K562 (cell line): ENCODE data around the gene SRSF6. TPM values are rescaled to one million over a fixed set of nuclear protein-coding genes. Genes with fewer than 3 reads are reported as not detected.

Source experiments
- ATAC-seq: fragments of 200-7000 bp; cut with Tn5 transposase; 3 replicates; pipeline ENCODE4 v1.9.1; 2020; ENCODE audit warnings: moderate library complexity
- BruUV-seq: library from RNA; stranded (reverse); fragments of 400-500 nt; replicated peaks from 2 replicates; lab custom pipeline; 2021; lab: Mats Ljungman, UMichigan
- CTCF ChIA-PET: fragments of 300-600 bp; formaldehyde crosslinking; extraction: SDS; loops from one replicate; lab custom pipeline; 2021; ENCODE audit warnings: low intra/inter-chr PET ratio; lab: Yijun Ruan, JAX
- POLR2A ChIA-PET: fragments of 300-600, 350-650 bp; sonication (Branson Sonifier 250); formaldehyde crosslinking; extraction: SDS; loops from one replicate; lab custom pipeline; 2021; ENCODE audit warnings: antibody characterized with exemption, inconsistent platforms; lab: Yijun Ruan, JAX
- DNase-seq, 4 experiments: peaks; one replicate each; pipeline versions ENCODE4 v3.0.0 to v3.0.0-alpha.2; 2011 to 2018; ENCODE audit warnings: low spot score in 3 of 4, mixed read lengths in 3 of 4; ENCODE audit errors: extremely low read depth in 1 of 4
- FAIRE-seq: peaks from 2 replicates; lab custom pipeline; 2011; peaks lifted over from hg19 to GRCh38; lab: Jason Lieb, UNC
- H2AFZ ChIP-seq: 2 replicates; pipeline ENCODE4 v1.6.0; 2011; ENCODE audit warnings: low read depth, low read length, control low read depth, inconsistent platforms
- H3K27ac ChIP-seq: fragments of 200-600 bp; 3 replicates; pipeline ENCODE4 v1.8.0; 2011; ENCODE audit warnings: low read depth, mild to moderate bottlenecking, control low read depth, inconsistent platforms, low read length, moderate library complexity, mixed read lengths; ENCODE audit errors: extremely low read depth
- H3K27me3 ChIP-seq, 2 experiments: fragments of 300-600 bp in 1 of 2; 2 replicates in 1 of 2; 3 replicates in 1 of 2; pipeline versions ENCODE4 v1.6.0 to v1.8.0; 2011; ENCODE audit warnings: inconsistent platforms in 2 of 2, low read length in 2 of 2, mild to moderate bottlenecking in 1 of 2, mixed read lengths in 1 of 2, moderate library complexity in 1 of 2; ENCODE audit not compliant: control insufficient read depth in 2 of 2, insufficient read depth in 2 of 2
- H3K36me3 ChIP-seq: fragments of 300-600 bp; 3 replicates; pipeline ENCODE4 v1.8.0; 2011; ENCODE audit warnings: mild to moderate bottlenecking, low read length, inconsistent platforms; ENCODE audit not compliant: control insufficient read depth, insufficient read depth
- H3K4me1 ChIP-seq, 2 experiments: fragments of 200-600 bp in 1 of 2; replicated peaks in 1 of 2; 2 replicates in 1 of 2; 3 replicates in 1 of 2; pipeline versions ENCODE4 v1.5.1 to v1.8.0; 2011; ENCODE audit warnings: inconsistent platforms in 2 of 2, low read length in 2 of 2, mild to moderate bottlenecking in 1 of 2, mixed read lengths in 1 of 2, moderate library complexity in 1 of 2; ENCODE audit not compliant: control insufficient read depth in 2 of 2, insufficient read depth in 2 of 2
- H3K4me2 ChIP-seq: 2 replicates; pipeline ENCODE4 v1.6.1; 2011; ENCODE audit warnings: low read length, control low read depth, inconsistent platforms, mixed read lengths; ENCODE audit not compliant: insufficient read depth
- H3K4me3 ChIP-seq: fragments of 200-600 bp; sonication (generic), shearing (Covaris generic); 2 replicates; pipeline ENCODE4 v1.5.1; 2016; ENCODE audit warnings: control low read depth, inconsistent platforms
- H3K79me2 ChIP-seq: fragments of 200-600 bp; 3 replicates; pipeline ENCODE4 v1.8.0; 2011; ENCODE audit warnings: low read length, inconsistent platforms; ENCODE audit not compliant: control insufficient read depth, insufficient read depth
- H3K9ac ChIP-seq, 2 experiments: 2 replicates each; pipeline versions ENCODE4 v1.6.0 to v1.6.1; 2011; ENCODE audit warnings: low read depth in 2 of 2, low read length in 2 of 2, control low read depth in 1 of 2, inconsistent platforms in 1 of 2, mild to moderate bottlenecking in 1 of 2, mixed read lengths in 1 of 2; ENCODE audit not compliant: insufficient read depth in 1 of 2
- H3K9me1 ChIP-seq: one replicate; pipeline ENCODE4 v1.6.0; 2011; ENCODE audit warnings: inconsistent platforms, mild to moderate bottlenecking, low read length, moderate library complexity; ENCODE audit not compliant: control insufficient read depth, insufficient read depth
- H3K9me3 ChIP-seq: replicated peaks from 2 replicates; pipeline ENCODE4 v1.5.1; 2011; ENCODE audit warnings: low read depth, low read length, inconsistent platforms; ENCODE audit not compliant: control insufficient read depth, insufficient read depth
- H4K20me1 ChIP-seq: replicated peaks from 2 replicates; pipeline ENCODE4 v1.6.1; 2011; ENCODE audit warnings: low read length, inconsistent platforms, mixed read lengths; ENCODE audit not compliant: control insufficient read depth, insufficient read depth
- CCAR2 ChIP-seq: fragments of 200-400 bp; formaldehyde crosslinking; IDR thresholded peaks from 2 replicates; pipeline ENCODE4 v1.6.1; 2017; ENCODE audit warnings: mild to moderate bottlenecking, low read depth, low read length
- ELF2 ChIP-seq: fragments of 250-450 bp; sonication (Bioruptor Pico); IDR thresholded peaks from 2 replicates; pipeline ENCODE4 v1.5.0; 2021; ENCODE audit warnings: mild to moderate bottlenecking
- ESRRA ChIP-seq: fragments of 450-650 bp; IDR thresholded peaks from 2 replicates; pipeline ENCODE4 v1.6.1; 2014; ENCODE audit warnings: low read depth, mild to moderate bottlenecking, moderate library complexity, borderline replicate concordance
- HCFC1 ChIP-seq: IDR thresholded peaks from 2 replicates; pipeline ENCODE4 v1.6.1; 2012; ENCODE audit warnings: low read depth, low read length, improper control_type of control experiment
- MAFG ChIP-seq: fragments of 450-650 bp; conservative IDR thresholded peaks from 2 replicates; pipeline ENCODE4 v1.6.1; 2016; ENCODE audit warnings: missing genetic modification characterization, missing compliant biosample characterization
- MEF2D ChIP-seq: conservative IDR thresholded peaks from 2 replicates; pipeline ENCODE4 v1.6.1; 2016; ENCODE audit warnings: low read depth, missing genetic modification characterization, missing compliant biosample characterization
- MTF1 ChIP-seq: fragments of 250-450 bp; sonication (Bioruptor Pico); IDR thresholded peaks from 2 replicates; pipeline ENCODE4 v1.9.0; 2021; ENCODE audit warnings: moderate library complexity, mild to moderate bottlenecking, inconsistent platforms, borderline replicate concordance
- POLR2AphosphoS5 ChIP-seq: IDR thresholded peaks from 2 replicates; pipeline ENCODE4 v1.6.1; 2011; ENCODE audit warnings: mild to moderate bottlenecking, low read depth, low read length, moderate library complexity; ENCODE audit not compliant: control insufficient read depth, insufficient read depth
- RFX5 ChIP-seq: IDR thresholded peaks from 2 replicates; pipeline ENCODE4 v1.6.1; 2011; ENCODE audit warnings: low read depth, mild to moderate bottlenecking, improper control_type of control experiment, low read length
- SP2 ChIP-seq: IDR thresholded peaks from 2 replicates; pipeline ENCODE4 v1.6.1; 2011; ENCODE audit warnings: mild to moderate bottlenecking, low read depth, low read length, moderate library complexity; ENCODE audit not compliant: poor library complexity, severe bottlenecking; ENCODE audit errors: extremely low read depth
- TAF15 ChIP-seq: fragments of 200-400 bp; formaldehyde crosslinking; IDR thresholded peaks from 2 replicates; pipeline ENCODE4 v1.6.1; 2017; ENCODE audit warnings: mild to moderate bottlenecking, low read depth, low read length, moderate library complexity
- ZC3H8 ChIP-seq: fragments of 450-650 bp; IDR thresholded peaks from 2 replicates; pipeline ENCODE4 v1.6.1; 2017
- ZNF124 ChIP-seq: sonication (generic); formaldehyde crosslinking; IDR thresholded peaks from 2 replicates; pipeline ENCODE4 v1.8.1; 2022; ENCODE audit warnings: missing genetic modification reagents
- ZNF239 ChIP-seq: fragments of 250-450 bp; sonication (Bioruptor Pico); IDR thresholded peaks from 2 replicates; pipeline ENCODE4 v1.4.0; 2020; ENCODE audit warnings: mild to moderate bottlenecking
- ZNF282 ChIP-seq: sonication (generic); formaldehyde crosslinking; IDR thresholded peaks from 2 replicates; pipeline ENCODE4 v1.8.1; 2023; ENCODE audit warnings: missing genetic modification reagents
- WGBS: fragments of 100-300 bp; shearing (Covaris generic); methylation state at CpG from one replicate; pipeline ENCODE4 v1.1.6; 2016; ENCODE audit warnings: low coverage, mixed read lengths; ENCODE audit not compliant: insufficient coverage; ENCODE audit errors: missing lambda C conversion rate; 5-methylcytosine and 5-hydroxymethylcytosine counted together
- in situ Hi-C: fragments of 300-500 bp; cut with MboI; formaldehyde crosslinking; loops from 4 replicates; pipeline ENCODE4 v1.15.0; 2018; ENCODE audit warnings: inconsistent platforms, mixed read lengths
- intact Hi-C: fragments of 100-400 bp; cut with micrococcal nuclease; formaldehyde crosslinking; loops from 2 replicates; pipeline ENCODE4 v1.14.2; 2022
- polyA plus RNA-seq, 8 experiments: library from polyadenylated mRNA; depleted of rRNA in 4 of 8; stranded (reverse) in 5 of 8; unstranded in 3 of 8; fragments of >200 nt; fragmentation: Nextera tagmentation in 2 of 8; fragmentation: Illumina TruSeq in 1 of 8; extraction: Ambion mirVana in 2 of 8; extraction: Trizol in 1 of 8; gene quantifications; 2 replicates each; pipeline versions ENCODE4 v1.2.1 to v1.2.3, GENCODE V29; 2011 to 2014; ENCODE audit warnings: inconsistent platforms in 1 of 8, missing spikeins in 1 of 8
- total RNA-seq, 7 experiments: library from RNA; depleted of rRNA in 6 of 7; stranded (reverse); fragments of >200 nt in 6 of 7; fragmentation: Illumina TruSeq in 2 of 7; extraction: Trizol in 2 of 7; gene quantifications; 2 replicates each; pipeline versions ENCODE4 v1.2.1 to v1.2.3, GENCODE V29; 2011 to 2021; ENCODE audit warnings: low replicate concordance in 1 of 7
- TF ChIP-seq, protein P1 (sequence below): fragments of 250-450 bp; sonication (Bioruptor Pico); IDR thresholded peaks from 2 replicates; pipeline ENCODE4 v1.9.0; 2021; ENCODE audit warnings: mild to moderate bottlenecking
- TF ChIP-seq, protein P2 (sequence below): fragments of 450-650 bp; IDR thresholded peaks from 2 replicates; pipeline ENCODE4 v1.6.1; 2016; ENCODE audit warnings: antibody characterized with exemption

SRSF6 gene
- total and polyA plus RNA-seq, 9 of the 15 experiments (the other 6 are each of a cell fraction or from before 2014, with no cell fraction given) = 52.4 to 165 (median 117) TPM

DNA sequence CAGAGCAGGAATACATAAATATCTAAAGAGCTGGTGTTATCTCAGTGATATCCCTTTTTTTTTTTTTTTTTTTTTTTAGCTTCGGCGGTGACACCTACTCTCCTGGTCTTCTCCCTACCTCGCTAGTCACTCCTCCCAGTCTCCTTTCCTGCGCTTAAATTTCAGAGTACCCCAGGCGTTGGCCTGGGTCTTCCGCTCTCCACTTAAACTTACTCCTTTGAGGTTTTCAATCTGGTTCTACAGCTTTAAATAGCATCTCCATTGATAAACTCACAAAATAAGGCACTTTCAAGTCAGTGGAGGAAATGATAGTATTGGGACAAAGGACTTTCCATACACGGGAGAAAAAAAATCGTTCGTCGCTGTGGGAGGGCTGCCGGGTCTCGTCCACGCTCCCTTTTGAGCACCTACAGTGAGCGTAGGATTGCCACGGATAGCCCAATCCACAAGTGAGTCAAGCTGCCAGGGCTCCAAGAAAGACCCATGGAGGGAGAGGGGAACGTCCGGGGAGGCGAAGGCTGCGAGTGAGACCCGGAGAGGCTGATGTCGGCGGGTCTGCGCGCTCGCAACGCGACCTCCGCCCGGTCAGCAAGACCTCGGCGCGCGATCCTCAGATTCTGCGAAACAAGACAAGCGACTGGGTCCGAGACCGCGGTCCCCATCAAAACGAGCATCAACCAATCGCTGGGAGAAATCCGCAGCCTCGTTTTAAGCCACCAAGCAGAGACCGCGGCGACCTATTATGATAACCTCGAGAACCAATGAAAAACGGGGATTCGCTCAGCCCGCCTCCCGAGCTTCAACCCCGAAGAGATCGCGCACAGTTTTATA is 672 bp upstream of the SRSF6 start (continued):
- TF ChIP-seq ZNF282 (CRISPR knock-in tag) = 0 out of 2 replicates have a peak, but pooled peaks have one; percentile 53
- TF ChIP-seq ZNF239 (CRISPR knock-in tag) = no peak
- peak; percentile 47 for TF ChIP-seq SP2
- peak; percentile 28; the same call in 1 of the 2 replicates for TF ChIP-seq ELF2
- no peak for TF ChIP-seq MTF1 (CRISPR knock-in tag)
- TF ChIP-seq, all 486 proteins: peak for 25

DNA sequence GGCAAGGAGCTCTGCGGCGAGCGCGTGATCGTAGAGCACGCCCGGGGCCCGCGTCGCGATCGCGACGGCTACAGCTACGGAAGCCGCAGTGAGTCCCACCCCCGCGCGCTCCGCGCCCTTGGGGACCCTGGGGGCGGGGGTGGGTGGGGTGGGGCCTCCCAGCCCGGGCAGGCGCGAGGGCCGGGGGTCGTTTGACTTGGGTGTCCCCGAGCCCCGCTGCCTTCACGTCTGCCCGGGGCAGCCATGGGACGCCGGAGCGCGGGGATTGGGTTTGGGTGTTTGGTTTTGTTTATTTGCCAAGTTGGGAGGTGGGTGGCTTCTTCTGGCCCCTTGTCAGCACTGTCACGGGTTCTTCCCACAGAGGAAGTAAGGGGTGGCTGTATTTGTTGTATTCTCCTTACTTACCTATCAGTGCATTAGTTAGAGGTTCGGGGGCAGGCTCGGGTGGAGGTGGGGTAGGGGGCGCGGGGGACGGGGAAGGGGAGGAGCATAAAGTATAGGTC is 777 bp downstream of the SRSF6 start:
- Histone ChIP-seq H3K9me3 (0 out of 2 replicates have a peak, but pooled peaks cover 3% of the 10 kb centered on the region), H3K9me1 (no peaks in the 10 kb centered on the region), H3K4me1 (peaks cover 7 to 8% of the 10 kb centered on the region in 2 experiments; a peak in 4 of 5 replicates), H2AFZ (peak overlapping the region; percentile 78; the same call in 1 of the 2 replicates), H3K79me2 (peaks cover 52% of the 10 kb centered on the region), H3K9ac (peak overlapping the region; percentile 100), H3K27me3 (no peaks in the 10 kb centered on the region), H3K27ac (peak overlapping the region; percentile 100), H3K4me3 (peak overlapping the region; percentile 92), H3K36me3 (peaks cover 47% of the 10 kb centered on the region), H3K4me2 (peak overlapping the region; percentile 85), H4K20me1 (peaks cover 13% of the 10 kb centered on the region; the same call in 1 of the 2 replicates)
- no TSS peak for BruUV-seq
- ChIA-PET POLR2A (interaction anchor here (0.6 to 3.5 kb wide), 35 partner anchors 8 to 707 kb away, joined by 3 to 34 read pairs (median 4); partner anchors contain the start of gene IFT52), CTCF (no interaction called here)
- DNase-seq (peak in 3 of 4 experiments; percentile 50 to 83 (median 81)), ATAC-seq (peak; percentile 68), FAIRE-seq (no peak)
- WGBS = 0% methylated on average over 21 of the region's 41 CpGs
- intact Hi-C loops = loop anchor here (5.0 to 10.0 kb wide), 2 partner anchors 59 to 266 kb away; partner anchors contain the start of gene GTSF1L
- in situ Hi-C loops = loop anchor here (10.0 kb wide), 1 partner anchor 236 kb away; no protein-coding TSS in a partner anchor
- TF ChIP-seq RFX5 (no peak), ESRRA (no peak), POLR2AphosphoS5 (peak; percentile 5; the same call in 1 of the 2 replicates), ZNF124 (CRISPR knock-in tag) (no peak), MAFG (no peak), TAF15 (no peak), CCAR2 (no peak), ZC3H8 (no peak), MEF2D (tag) (no peak), HCFC1 (peak; percentile 3; the same call in 1 of the 2 replicates)
- TF ChIP-seq, protein P1, sequence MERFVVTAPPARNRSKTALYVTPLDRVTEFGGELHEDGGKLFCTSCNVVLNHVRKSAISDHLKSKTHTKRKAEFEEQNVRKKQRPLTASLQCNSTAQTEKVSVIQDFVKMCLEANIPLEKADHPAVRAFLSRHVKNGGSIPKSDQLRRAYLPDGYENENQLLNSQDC (CRISPR knock-in tag) = no peak
- TF ChIP-seq, protein P2, sequence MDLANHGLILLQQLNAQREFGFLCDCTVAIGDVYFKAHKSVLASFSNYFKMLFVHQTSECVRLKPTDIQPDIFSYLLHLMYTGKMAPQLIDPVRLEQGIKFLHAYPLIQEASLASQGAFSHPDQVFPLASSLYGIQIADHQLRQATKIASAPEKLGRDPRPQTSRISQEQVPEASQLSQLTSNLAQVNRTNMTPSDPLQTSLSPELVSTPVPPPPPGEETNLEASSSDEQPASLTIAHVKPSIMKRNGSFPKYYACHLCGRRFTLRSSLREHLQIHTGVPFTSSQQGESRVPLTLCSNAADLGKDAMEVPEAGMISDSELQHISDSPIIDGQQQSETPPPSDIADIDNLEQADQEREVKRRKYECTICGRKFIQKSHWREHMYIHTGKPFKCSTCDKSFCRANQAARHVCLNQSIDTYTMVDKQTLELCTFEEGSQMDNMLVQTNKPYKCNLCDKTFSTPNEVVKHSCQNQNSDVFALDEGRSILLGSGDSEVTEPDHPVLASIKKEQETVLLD = no peak
